ENCODE data around the gene ITPK1. TPM values are rescaled to one million over a fixed set of nuclear protein-coding genes. Genes with fewer than 3 reads are reported as not detected.
"Not testable (repeated sequence)": the region's sequence is repeated elsewhere in the genome, so short reads cannot be mapped to it uniquely, and the experiment has no call there.

Gene ITPK1
- total RNA-seq: 59.8 TPM

DNA sequence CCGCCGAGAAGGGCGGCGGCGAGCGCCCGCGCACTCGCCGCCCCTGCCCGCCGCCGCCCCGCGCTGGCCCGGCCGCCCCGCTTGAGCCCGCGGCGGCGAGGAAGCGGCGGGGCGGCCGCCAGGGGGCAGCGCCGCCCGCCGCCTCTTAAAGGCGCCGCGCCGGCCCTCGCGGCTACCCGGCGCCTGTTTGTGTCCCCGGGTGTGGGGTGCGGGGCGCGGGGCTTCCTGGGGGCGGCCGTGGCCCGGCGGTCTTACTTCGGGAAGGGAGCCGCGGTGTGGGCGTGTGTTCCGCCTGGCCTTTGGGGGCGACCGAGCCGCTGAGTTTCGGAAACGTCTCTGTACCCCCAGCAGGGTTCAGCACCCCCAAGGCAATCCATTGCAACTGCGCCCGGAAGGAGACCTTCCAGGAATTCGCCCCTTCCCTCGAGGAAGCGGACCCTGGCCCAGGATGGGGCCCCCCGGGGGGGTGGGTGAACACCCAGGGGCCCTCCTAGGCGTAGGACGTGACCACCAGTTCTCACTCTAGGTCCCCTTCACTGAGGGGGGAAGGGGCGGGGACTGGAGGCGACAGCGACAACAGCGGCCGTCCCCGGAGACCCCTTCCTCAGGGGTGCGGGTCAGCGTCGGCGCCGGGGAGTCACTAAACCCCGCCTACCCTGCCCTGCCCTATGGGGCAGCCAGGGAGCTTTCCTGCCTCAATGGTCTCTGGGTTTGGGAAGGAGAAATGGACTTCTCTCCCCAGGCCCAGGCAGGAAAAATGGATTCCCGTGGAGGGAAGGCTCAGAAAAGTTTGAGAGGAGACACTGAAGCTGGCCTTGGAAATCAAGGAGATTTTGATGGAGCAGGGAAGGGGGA, at the start of gene ITPK1:
Gene ITPK1 (minus strand): TSS at position 105 of the 855 bp plus-strand sequence. CDS start 762 bp downstream, outside the sequence.
- peak in 2 of 3 donors; percentile 31 to 72 for DNase-seq (ENCODE audit: low read depth in 2 of 3, low spot score in 2 of 3)

GRCh38 chr14:93163564-93163963, 47.8 kb upstream of the ITPK1 start:
- no peak for DNase-seq (ENCODE audit: low read depth in 2 of 3, low spot score in 2 of 3)

- DNase-seq (ENCODE audit: low read depth in 2 of 3, low spot score in 2 of 3): no peak
These were observed 45.8 kb upstream of the ITPK1 start for GRCh38 chr14:93161411-93161940.

DNA sequence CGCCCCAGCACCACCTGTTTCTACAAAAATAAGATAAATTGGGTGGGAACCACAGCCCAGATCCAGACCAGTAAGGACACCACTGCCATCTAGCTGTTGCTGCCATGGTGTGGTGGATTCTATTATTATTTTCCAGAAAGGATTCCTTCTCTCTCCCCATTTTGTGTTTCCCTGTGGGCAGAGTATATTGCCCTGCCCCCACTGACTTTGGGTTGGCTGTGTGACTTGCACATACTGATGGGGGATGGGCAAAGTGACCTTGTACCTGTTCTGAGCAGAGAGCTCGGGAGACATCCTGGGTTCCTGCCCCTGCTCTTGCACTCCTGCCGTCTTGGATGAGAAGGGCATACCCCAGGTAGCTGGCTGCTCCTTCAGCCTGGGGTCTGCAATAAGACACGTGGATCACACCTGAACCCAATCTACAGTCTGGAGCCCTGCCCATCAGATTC, 44.7 kb upstream of the ITPK1 start:
- DNase-seq (ENCODE audit: low read depth in 2 of 3, low spot score in 2 of 3): peak in 2 of 3 donors; percentile 31 to 39

DNA sequence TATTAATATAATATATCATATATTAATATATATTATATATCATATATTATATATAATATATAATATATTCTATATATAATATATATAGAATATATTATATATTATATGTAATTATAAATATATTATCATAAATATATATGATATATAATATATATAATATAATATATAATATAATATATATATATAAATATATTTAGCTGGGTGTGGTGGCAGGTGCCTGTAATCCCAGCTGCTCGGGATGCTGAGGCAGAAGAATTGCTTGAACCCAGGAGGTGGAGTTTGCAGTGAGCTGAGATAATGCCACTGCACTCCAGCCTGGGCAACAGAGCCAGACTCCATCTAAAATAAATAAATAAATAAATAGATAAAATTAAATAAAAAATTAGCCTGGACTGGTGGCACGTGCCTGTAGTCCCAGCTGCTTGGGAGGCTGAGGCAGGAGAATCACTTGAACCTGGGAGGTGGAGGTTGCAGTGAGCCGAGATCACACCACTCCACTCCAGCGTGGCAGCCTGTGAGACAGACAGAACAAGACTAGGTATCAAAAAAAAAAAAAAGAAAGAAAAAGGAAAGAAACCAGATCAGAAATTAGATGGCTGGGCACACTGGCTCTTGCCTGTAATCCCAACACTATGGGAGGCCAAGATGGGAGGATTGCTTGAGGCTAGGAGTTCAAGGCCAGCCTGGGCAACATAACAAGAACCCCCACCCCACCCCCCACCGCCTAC, 44.1 kb upstream of the ITPK1 start:
- DNase-seq (ENCODE audit: low read depth in 2 of 3, low spot score in 2 of 3): not testable (repeated sequence)

GRCh38 chr14:93158349-93158748, 42.6 kb upstream of the ITPK1 start:
- DNase-seq (ENCODE audit: low read depth in 2 of 3, low spot score in 2 of 3): not testable (repeated sequence)

DNA sequence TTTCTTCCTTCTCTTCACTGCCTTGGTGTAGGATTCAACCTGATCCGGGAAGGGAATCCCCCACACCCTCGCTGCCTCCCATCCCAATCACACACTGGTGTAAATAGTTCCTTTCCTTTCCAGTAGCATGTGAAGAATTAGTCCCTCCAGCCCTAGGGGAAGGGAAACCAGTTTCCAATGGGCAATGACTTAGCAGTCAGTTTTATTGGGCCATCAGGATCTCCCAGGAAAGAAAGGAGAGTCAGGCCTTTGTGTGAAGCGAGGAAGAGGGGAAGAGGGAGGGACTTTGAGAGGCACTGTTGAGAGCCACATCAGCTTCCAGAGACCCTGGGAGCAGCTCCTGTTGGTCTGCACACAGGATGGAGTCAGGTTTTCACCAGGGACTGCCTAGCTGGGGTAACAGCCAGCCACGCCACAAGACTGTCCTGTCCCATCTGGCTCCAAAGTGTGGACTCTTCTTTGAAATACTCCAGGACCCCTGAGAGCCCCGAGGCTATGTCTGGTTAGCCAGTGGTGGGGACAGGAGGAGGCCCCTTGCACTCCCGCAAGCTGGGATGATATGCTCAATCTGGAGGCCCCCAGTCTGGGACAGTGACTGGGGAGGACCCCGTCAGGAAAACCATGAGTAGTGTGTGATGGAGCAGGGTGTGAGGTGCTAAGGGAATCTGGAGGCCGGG, 41.1 kb upstream of the ITPK1 start:
- DNase-seq (ENCODE audit: low read depth in 2 of 3, low spot score in 2 of 3): no peak

GRCh38 chr14:93155667-93156066, 39.9 kb upstream of the ITPK1 start:
- DNase-seq (ENCODE audit: low read depth in 2 of 3, low spot score in 2 of 3): no peak

- DNase-seq (ENCODE audit: low read depth in 2 of 3, low spot score in 2 of 3): no peak
These were observed 37.4 kb upstream of the ITPK1 start for GRCh38 chr14:93153121-93153520.

DNA sequence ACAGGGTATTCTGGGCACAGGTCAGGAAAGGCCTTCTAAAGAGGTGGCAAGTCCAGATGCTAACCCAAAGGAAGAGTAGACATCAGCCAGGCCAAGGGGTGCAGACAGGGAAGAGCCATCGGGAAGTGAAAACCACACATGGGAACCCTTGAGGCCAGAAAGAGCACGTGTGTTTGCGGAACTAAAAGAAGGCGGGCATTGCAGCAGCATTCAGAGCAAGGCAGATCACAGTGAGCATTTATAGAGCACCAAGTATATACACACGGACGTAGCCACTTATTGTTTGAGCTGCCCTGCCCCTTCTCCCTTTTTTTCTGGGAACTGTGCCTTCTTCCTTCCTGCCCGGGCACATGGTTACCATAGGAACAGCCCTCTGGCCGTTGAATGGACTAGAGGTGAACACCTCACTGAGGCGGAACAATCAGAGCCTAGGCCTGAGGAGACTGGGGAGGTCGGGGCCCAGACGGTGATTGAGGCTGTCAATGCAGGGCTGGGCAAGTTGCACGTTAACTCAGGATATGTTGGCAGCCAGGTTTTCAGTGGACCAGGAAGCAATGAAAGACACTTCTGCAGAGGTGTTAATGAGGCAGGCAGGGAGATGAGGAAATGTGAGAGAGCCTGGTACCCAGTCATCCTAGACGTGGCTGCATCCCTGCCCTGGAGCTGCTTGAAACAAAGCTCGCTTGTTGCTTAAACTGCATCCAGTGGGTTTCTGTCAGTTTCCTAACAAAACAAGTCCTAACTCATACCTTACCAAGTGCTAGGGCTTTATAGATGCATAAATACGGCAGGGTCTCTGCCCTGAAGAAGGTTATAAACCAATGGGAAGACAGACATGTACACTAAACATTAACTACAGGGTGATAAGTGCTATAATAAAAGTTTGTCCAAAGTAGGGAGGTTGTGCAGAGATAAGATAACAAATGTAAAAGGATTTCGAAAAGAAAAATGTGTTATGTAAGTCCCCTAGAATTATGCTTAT, 34.8 kb upstream of the ITPK1 start:
- DNase-seq (ENCODE audit: low read depth in 2 of 3, low spot score in 2 of 3): no peak

DNA sequence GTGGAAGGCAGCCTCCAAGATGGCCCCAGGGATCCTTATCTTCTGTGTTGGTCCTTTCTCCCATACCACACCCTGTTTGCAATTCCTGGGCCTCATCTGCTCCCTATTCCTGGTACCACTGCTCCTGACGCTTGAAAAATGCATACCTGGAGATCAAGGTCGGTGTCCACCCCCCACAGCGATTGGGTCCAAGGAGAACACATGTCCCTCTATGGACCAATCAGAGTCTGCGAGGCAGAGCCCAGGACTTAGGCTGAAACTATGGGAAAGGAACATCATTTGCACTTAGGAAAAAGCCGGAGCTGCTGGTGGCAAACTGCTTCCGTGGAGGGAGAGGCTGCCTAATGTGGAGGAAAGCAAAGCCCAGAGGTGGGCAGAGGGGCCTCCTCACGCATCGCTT, 33.3 kb upstream of the ITPK1 start:
- no peak for DNase-seq (ENCODE audit: low read depth in 2 of 3, low spot score in 2 of 3)

- no peak for DNase-seq (ENCODE audit: low read depth in 2 of 3, low spot score in 2 of 3)
These were observed 30.4 kb upstream of the ITPK1 start for GRCh38 chr14:93146119-93146518.

- DNase-seq (ENCODE audit: low read depth in 2 of 3, low spot score in 2 of 3): no peak
These were observed 27.3 kb upstream of the ITPK1 start for GRCh38 chr14:93142854-93143652.

DNA sequence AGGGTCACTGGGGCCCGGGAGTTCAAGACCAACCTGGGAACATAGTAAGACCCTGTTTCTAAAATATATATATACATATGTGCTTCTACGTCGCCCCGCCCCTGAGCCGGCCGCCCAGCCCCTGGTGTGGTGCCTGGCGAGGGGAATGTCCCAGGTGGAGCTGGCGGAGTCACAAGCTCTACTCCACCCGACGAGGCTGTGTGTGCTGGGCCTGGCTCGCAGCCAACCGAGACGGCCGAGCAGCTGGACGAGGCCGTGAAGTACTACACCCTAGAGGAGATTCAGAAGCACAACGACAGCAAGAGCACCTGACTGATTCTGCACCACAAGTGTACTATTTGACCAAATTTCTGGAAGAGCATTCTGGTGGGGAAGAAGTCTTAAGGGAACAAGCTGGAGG, 22.1 kb upstream of the ITPK1 start:
- DNase-seq (ENCODE audit: low read depth in 2 of 3, low spot score in 2 of 3): no peak

- not testable (repeated sequence) for DNase-seq (ENCODE audit: low read depth in 2 of 3, low spot score in 2 of 3)
These were observed 20.8 kb upstream of the ITPK1 start for GRCh38 chr14:93136508-93136907.

DNA sequence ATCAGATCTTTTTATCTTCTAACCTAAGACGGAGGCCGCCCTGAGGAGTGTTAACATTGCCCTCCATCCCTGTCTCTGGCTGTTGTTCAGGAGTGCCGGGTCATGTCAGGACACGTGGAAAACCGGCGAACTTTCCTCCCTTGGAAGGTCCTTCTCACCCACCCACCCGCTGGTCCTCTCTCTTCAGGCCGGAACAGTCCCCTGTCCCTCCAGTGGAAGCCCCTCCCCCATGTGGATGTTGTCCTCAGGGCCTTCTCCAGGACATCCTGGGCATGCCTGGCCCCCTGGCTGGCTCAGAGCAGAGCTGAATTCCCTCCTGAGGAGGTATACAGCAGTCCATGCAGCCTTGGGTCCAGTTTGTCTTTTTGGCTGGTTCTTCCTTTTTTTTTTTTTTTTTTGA, 20.3 kb upstream of the ITPK1 start:
- no peak for DNase-seq (ENCODE audit: low read depth in 2 of 3, low spot score in 2 of 3)

DNA sequence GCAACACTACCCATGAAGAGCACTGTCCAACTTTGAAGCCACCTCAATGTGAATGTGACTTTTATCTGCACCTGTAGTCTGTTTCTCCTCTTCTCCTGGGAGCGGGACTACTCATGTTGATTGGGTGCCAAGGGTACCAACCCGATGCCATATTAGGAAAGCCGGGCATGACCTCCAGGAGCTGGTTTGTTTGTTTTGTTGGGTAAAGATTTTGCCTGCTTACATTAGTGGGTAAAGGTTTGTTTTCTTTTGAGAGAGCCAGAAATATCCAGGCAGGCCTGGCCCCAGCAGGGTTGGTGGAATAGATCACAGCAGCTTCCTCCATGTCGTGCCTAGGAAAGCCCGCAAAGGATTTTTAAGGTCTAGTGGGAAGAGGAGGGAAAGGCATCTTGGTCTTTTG, 19.7 kb upstream of the ITPK1 start:
- no peak for DNase-seq (ENCODE audit: low read depth in 2 of 3, low spot score in 2 of 3)

DNA sequence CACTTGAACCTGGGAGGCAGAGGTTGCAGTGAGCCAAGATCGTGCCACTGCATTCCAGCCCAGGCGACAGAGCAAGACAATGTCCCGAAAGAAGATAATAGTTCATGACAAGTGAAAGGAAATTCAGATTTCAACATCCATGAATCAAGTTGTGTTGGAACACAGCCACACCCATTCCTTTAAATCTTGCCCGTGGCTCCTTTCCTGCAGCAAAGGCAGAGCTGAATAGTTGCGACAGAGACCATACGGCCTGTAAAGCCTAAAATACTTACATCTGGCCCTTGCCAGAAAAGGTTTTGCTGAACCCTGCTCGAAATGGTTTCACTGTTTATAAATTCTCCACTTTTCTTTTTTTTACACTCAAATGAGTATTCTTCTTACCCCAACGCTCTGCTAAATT, 17.7 kb upstream of the ITPK1 start:
- no peak for DNase-seq (ENCODE audit: low read depth in 2 of 3, low spot score in 2 of 3)

- peak in 2 of 3 donors; percentile 34 to 65 for DNase-seq (ENCODE audit: low read depth in 2 of 3, low spot score in 2 of 3)
These were observed 16.8 kb upstream of the ITPK1 start for GRCh38 chr14:93132472-93133065.

Data from hematopoietic multipotent progenitor cell (in vitro differentiated cells).